HG03520 (cell line): ENCODE measurements around the gene CES1.
A peak's percentile ranks its signal among the peaks of the same experiment; 100 is the strongest.
"Not testable (repeated sequence)": the region's sequence is repeated elsewhere in the genome, so short reads cannot be mapped to it uniquely, and the experiment has no call there.

ENCODE experiments used
- ATAC-seq: cut with Tn5 transposase; IDR thresholded peaks from one replicate; pipeline ENCODE4 v1.9.1; 2021; ENCODE audit warnings: mild to moderate bottlenecking, moderate library complexity; ENCODE audit not compliant: unreplicated experiment

Gene CES1

GRCh38 chr16:55832773-55833691 is at the start of gene CES1:
TSS of gene CES1 (minus strand) at chr16:55833096. CDS start at chr16:55833055, 41 bp downstream.
- ATAC-seq, result no peak

GRCh38 chr16:55876854-55877253 is 44.0 kb upstream of the CES1 start:
- no peak for ATAC-seq

GRCh38 chr16:55875273-55875672 is 42.4 kb upstream of the CES1 start, which contains the start of gene CES5A:
TSS of gene CES5A (minus strand) at chr16:55875373. CDS start at chr16:55875221, 152 bp downstream.
- ATAC-seq, result no peak

- no peak for ATAC-seq
Observed at GRCh38 chr16:55873122-55873521, 40.2 kb upstream of the CES1 start.

- ATAC-seq, result no peak
Observed at GRCh38 chr16:55872130-55872529, 39.2 kb upstream of the CES1 start.

GRCh38 chr16:55871411-55872038 is 38.6 kb upstream of the CES1 start:
- no peak for ATAC-seq

- ATAC-seq, result no peak
Observed at GRCh38 chr16:55868980-55869379, 36.1 kb upstream of the CES1 start.

- ATAC-seq, result no peak
Observed at GRCh38 chr16:55868137-55868536, 35.2 kb upstream of the CES1 start.

- ATAC-seq, result no peak
Observed at GRCh38 chr16:55861288-55861687, 28.4 kb upstream of the CES1 start.

- ATAC-seq, result not testable (repeated sequence)
Observed at GRCh38 chr16:55857650-55858049, 24.8 kb upstream of the CES1 start.

GRCh38 chr16:55856950-55857349 is 24.1 kb upstream of the CES1 start:
- no peak for ATAC-seq

- no peak for ATAC-seq
Observed at GRCh38 chr16:55853114-55853513, 20.2 kb upstream of the CES1 start.

GRCh38 chr16:55849536-55849935 is 16.6 kb upstream of the CES1 start:
- no peak for ATAC-seq

- no peak for ATAC-seq
Observed at GRCh38 chr16:55846598-55847346, 13.9 kb upstream of the CES1 start.

- ATAC-seq, result no peak
Observed at GRCh38 chr16:55843105-55843395, 10.2 kb upstream of the CES1 start.

- ATAC-seq, result no peak
Observed at GRCh38 chr16:55842369-55843104, 9.6 kb upstream of the CES1 start.

GRCh38 chr16:55839115-55839514 is 6.2 kb upstream of the CES1 start:
- ATAC-seq, result no peak

- ATAC-seq, result no peak
Observed at GRCh38 chr16:55836158-55836611, 3.3 kb upstream of the CES1 start.

GRCh38 chr16:55835581-55835980 is 2.7 kb upstream of the CES1 start:
- no peak for ATAC-seq

GRCh38 chr16:55835173-55835572 is 2.3 kb upstream of the CES1 start:
- ATAC-seq, result not testable (repeated sequence)

GRCh38 chr16:55834049-55834448 is 1.2 kb upstream of the CES1 start:
- ATAC-seq, result peak; percentile 77
